ENCODE data around the gene SPATA20.

The SPATA20 gene

DNA sequence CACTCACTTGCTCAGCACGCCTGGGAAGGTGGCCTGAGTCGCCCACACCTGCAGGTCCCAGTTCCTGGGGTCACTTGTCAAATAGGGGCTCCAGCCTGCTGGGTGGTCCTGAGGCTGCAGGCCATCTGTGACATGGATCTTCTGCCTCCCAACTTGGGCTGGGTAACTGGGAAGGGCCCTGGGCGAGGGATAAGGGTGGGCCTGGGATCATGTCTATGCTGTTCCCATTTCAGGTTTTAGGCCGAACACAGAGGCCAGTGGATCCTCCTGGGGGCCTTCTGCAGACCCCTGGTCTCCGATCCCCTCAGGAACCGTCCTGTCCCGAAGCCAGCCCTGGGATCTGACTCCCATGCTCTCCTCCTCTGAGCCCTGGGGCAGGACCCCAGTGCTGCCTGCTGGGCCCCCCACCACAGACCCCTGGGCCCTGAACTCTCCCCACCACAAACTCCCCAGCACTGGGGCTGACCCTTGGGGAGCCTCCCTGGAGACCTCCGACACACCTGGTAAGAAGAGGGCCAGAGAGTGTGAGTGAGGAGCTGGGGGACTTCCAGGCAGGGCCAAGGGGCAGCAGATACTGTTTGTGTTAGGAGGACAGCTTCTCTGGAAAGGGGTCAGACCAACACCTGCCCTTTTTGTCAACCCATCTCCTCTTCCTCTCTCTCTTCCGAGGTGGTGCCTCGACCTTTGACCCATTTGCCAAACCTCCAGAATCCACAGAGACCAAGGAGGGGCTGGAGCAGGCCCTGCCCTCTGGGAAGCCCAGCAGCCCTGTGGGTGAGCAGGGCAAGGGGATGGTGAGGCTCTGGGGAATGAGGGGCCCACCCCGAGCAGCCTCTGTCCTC is 6.2 kb upstream of the SPATA20 start:
- DNase-seq, result no peak

DNA sequence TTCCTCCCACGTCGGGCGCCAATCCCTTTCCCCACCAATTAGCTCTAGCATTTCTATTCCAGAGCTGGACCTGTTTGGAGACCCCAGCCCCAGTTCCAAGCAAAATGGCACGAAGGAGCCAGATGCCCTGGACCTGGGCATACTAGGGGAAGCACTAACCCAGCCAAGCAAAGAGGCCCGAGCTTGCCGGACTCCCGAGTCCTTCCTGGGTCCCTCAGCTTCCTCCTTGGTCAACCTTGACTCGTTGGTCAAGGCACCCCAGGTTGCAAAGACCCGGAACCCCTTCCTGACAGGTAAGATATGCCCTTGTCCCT is 5.6 kb upstream of the SPATA20 start:
- no peak for DNase-seq

DNA sequence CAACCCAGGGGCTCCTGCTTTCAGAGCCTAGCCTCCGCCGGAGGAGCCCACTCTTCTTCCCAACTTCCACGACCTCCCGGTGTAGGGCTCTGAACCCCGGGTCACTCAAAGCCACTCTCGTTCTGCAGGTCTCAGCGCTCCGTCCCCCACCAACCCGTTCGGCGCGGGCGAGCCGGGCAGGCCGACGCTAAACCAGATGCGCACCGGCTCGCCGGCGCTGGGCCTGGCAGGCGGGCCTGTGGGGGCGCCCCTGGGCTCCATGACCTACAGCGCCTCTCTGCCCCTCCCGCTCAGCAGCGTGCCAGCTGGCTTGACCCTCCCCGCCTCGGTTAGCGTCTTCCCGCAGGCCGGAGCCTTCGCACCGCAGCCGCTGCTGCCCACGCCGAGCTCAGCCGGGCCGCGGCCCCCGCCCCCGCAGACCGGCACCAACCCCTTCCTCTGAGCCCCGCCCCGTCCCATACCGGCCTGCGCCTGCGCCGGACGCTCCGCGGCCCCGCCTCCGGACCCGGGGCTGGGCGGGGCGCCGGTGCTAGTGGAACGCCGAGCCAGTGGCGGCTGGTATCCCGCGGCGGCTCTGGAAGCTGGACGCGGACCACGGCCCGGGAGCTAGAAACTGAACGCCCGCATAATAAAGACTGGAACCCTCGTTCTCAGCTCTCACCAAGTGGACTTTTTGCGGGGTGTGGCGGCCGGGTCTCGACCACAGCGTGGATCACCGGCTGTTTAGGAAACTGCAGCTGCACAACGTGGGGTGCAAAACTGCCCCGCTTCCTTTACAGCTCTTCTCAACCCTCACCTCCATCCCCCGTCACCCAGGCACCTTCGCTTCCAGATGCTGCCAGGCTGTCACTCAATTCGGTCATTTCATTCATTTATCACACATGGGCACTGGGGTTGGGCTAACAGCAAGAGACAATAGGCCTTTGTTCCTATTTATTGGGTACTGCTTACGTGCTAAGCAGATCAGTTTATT is 5.0 kb upstream of the SPATA20 start:
- peak; percentile 90 for DNase-seq

DNA sequence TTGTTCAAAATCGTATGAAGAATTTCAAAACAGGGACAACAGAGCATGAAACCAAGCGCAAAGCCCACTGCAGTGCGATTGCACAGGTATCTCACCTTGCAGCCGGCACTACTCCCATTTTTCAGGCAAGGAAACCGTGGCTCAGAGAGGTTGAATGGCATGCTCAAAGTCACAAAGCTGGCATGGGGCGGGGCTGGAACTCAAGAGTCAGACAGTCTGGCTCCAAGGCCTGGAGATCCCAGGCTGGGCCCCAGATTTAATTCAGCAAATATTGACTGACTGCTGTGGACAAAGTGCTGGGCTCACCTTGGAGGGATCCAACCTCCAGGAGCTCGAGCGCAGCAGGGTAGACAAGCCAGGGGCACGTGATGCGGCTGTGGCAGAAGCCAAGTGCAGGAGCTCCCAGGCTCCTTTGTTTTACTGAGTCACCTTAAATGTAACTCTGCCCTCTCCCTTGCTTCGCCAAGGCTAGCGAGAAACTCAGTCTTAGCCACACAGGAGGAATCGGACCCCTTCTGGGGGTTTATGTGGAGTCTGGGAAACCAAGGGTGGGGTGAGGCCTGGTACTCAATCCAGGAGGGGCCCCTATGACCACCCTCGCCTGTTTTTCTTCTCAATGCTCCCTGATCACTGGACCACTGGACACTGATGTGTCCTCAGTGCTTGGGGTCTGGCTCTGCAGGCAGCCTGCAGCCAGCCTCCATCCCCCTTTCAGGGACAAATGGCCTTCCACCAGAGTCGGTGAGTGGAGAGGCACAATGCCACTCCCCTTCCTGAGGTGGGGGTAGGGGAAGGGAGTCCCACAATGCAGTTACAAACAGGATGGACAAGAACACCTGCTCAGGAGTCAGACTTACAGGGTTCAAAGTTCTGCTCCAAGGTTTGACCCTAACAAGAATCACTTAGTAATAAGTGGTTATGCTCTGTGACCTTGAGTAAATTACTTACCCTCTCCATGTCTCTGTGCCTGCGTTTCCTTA is 3.9 kb upstream of the SPATA20 start:
- no peak for DNase-seq

DNA sequence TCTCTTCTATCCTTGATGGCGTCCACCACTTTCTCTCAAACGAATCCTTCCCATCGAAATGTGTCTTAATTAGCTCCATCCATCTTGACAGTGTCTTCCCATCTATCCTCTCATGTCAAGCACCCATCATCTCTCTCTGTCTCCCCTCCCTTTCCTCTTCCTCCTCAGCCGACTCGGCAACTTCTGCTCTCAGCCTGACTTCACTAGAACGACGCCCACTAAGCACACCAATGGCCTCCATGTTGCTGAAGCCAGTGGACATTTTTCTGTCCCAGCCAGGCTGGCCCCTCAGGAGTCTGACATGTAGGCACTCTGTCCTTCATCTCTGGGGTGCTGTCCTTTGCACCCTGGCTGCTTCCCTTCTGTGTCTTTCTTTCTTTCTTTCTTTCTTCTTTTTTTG is 2.5 kb upstream of the SPATA20 start:
- DNase-seq, result no peak

DNA sequence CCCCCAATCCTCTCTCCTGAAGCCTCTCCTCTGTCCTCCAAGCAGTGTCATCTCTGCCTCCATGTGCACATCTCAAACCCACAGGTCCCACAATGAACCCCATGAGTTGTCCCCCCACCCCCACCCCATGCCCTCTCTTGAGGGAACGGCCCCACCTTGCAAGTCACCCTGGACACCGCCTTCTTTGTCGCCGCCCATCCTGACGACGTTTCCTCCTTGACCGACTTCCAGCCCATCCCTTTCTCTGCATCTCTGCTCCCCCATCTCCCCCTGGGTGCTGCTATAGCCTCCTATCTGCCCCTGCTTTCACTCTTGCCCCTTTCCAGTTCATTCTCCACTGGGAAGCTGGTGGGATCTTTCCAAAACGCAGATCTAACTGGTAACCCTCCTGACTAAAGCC is 1.7 kb upstream of the SPATA20 start:
- DNase-seq, result no peak

DNA sequence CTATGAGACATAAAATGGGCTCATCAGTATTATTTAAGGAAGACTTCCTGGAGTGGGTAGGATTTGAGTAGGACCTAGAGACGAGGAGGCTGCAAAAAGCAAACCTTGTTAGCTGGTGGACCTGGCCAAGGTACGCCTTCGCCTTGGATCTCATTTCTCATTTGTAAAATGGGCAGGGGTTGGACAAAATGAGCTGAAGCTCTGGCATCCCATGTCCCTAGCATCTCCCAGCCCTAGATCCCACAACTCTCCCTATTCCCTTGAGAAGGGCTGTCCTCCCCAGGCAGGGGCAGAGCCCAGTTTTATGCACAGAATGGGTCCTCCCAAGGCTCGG is 306 bp upstream of the SPATA20 start:
- DNase-seq, result no peak

DNA sequence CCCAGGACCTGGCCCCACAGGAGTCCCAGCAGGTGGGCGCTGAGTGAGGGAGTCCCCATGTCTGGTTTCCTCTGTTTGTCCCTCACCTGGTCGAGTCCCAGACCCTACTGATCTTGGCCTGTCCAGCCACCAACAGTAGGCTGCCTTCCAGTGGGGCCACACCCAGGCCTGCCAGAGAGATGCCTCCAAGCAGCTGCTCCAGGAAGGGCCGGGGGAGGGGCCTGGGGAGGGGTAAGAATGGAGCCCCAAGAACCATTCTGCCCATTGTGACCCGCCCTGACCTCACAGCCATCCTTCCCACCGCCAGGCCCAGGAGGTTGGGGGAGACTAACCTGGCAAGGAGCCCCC is 736 bp downstream of the SPATA20 start:
- DNase-seq, result no peak

DNA sequence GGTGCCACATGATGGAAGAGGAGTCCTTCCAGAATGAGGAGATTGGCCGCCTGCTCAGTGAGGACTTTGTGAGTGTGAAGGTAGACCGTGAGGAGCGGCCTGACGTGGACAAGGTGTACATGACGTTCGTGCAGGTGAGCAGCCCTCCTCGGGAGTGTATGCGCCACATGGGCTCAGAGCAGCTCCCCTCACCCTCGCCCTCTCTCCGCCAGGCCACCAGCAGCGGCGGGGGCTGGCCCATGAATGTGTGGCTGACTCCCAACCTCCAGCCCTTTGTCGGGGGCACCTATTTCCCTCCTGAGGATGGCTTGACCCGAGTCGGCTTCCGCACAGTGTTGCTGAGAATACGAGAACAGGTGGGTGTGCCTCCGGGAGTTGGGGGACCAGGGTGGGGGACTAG is 1.9 kb downstream of the SPATA20 start:
- DNase-seq, result no peak

DNA sequence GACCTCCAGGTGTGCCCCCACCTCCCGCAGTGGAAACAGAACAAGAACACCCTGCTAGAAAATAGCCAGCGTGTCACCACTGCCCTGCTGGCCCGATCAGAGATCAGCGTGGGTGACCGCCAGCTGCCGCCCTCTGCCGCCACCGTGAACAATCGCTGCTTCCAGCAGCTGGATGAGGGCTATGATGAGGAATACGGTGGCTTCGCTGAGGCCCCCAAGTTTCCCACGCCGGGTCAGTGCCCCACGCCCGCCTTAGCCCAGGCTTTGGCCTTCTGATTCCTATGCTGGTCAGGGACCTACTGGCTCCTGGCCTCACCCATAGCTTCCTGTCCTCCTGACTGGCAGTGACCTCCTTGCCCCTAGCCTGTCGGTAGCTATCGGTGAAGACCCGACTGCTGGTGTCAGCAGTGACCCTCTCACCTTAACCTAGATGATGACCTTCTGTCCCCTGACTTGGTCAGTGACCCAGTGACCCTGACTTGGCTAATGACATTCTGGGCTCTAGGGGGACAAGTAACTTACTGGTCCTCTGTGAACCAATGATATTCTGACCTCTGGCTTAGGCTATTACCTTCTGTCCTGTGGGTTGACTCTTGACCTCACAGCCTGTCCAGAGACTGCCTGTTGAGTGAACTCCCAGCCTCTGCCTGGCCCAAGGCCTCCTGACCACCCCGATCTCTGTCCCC is 2.4 kb downstream of the SPATA20 start:
- DNase-seq, result no peak

DNA sequence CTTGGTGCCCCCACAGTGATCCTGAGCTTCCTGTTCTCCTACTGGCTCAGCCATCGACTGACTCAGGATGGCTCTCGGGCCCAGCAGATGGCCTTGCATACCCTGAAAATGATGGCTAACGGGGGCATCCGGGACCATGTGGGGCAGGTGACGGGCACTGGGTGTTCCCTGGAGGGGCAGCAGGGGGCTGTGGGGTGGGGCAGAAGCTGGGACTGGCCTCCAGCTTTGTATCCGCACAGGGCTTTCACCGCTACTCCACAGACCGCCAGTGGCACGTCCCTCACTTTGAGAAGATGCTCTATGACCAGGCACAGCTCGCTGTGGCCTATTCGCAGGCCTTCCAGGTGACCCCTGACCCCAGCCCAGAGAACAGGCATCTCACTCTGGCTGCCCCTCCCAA is 3.0 kb downstream of the SPATA20 start:
- DNase-seq, result no peak

DNA sequence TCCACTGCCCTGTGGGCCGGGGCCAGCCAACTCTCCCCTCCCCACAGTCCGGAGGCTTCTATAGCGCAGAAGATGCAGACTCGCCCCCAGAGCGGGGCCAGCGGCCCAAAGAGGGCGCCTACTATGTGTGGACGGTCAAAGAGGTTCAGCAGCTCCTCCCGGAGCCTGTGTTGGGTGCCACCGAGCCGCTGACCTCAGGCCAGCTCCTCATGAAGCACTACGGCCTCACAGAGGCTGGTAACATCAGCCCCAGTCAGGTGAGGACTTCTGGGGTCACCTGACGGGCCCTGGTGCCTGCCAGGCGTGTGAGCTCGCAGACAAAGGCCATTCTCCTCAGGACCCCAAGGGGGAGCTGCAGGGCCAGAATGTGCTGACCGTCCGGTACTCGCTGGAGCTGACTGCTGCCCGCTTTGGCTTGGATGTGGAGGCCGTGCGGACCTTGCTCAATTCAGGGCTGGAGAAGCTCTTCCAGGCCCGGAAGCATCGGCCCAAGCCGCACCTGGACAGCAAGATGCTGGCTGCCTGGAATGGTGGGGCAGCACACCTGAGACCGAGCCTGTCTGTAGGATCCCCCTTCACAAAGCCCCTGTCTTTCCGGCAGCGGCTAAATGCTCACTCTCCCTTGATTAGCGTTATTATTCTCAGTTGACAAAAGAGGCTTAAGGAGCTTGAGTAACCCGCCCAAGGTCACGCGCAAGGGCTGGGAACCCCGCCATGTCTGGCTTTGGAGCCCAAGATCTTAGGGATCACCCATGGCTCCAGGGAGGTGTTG is 3.9 kb downstream of the SPATA20 start:
- DNase-seq, result no peak

DNA sequence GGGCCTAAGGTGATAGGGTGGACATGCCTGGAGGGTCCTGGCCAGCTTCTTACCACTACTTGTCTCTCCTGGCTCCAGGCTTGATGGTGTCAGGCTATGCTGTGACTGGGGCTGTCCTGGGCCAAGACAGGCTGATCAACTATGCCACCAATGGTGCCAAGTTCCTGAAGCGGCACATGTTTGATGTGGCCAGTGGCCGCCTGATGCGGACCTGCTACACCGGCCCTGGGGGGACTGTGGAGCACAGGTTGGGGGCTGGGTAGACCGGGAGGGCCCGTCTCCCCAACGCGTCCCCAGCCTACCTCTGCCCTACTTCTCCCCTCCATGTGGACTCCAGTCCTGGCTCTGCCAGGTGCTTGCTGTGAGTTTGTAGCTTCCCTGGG is 4.5 kb downstream of the SPATA20 start:
- no peak for DNase-seq

DNA sequence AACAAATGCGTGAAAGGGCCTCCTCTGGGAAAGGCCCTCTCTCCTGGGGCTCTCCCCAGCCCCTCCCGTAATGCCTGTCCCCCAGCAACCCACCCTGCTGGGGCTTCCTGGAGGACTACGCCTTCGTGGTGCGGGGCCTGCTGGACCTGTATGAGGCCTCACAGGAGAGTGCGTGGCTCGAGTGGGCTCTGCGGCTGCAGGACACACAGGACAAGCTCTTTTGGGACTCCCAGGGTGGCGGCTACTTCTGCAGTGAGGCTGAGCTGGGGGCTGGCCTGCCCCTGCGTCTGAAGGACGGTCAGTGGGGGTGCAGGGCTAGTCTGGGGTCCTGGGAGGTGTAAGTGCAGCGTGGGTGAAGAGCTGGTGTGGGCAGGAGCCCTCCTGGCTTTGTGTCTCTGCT is 4.9 kb downstream of the SPATA20 start:
- no peak for DNase-seq

DNA sequence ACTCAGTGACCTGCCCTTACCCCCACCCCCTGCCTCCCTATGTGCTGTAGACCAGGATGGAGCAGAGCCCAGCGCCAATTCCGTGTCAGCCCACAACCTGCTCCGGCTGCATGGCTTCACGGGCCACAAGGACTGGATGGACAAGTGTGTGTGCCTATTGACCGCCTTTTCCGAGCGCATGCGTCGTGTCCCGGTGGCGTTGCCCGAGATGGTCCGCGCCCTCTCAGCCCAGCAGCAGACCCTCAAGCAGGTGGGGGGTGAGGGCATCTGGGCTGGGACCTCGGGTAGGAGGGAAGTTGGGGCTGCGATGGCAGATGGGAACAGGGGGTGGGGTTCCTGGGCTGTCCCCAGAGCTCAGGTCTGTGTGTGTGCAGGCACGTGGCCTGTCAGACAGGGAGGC is 7.2 kb downstream of the SPATA20 start:
- no peak for DNase-seq

DNA sequence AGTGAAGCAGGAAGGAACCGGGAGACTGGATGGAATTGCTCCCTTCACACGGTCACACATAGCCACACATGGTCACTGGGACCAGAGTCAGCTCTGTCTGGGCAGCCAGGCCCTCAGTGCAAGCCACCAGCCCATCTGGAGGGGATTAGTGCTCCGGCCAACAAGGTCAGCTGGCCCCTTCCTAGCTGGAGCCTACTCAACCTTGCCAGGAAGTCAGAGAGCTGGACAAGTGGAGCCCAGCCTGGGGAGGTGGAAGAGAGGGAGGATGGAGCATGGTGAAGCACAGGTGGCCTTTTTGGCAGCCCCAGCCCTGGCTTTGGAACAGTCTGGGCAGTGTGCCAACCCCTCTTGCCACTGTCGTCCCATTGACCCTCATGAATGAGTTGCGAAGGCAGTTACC is 9.8 kb downstream of the SPATA20 start:
- no peak for DNase-seq

DNA sequence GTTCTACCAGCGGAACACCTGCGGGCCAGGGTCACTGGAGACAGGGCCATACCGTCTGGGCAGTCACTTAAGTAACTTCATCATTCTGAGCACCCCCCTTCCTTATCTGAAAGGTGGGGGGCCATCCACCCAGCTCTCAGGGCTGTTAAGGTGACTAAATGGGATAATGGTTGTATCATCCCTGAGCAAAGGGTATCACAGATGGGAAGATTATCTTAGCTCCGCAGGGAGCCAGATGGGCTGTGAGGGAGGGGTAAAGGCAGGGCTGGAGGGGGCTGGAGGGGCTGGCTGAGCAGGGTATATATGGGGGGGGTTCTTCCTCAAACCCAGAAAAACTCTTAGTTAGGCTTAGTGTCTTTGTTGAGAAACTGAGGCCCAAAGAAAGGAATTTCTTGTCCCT is 10.7 kb downstream of the SPATA20 start:
- no peak for DNase-seq

DNA sequence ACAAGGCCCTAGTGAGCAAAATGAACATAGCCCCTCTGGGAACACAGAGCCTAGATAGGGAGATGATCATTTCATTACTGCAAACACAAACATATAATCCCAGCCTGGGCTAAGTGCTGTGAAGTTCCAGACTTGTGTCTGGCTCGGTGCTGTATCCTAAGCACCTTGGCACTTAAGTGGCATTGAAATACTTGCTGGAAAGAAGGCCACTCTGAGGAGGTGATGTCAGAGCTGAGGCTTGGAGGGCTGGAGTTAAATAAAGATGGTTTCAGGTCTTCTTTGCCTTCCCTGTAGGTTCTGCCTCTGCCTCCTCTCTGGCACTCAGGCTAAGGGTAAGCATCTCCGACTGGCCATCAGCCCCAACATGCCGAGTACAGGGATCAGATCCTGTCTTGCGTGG is 11.1 kb downstream of the SPATA20 start:
- DNase-seq, result no peak

DNA sequence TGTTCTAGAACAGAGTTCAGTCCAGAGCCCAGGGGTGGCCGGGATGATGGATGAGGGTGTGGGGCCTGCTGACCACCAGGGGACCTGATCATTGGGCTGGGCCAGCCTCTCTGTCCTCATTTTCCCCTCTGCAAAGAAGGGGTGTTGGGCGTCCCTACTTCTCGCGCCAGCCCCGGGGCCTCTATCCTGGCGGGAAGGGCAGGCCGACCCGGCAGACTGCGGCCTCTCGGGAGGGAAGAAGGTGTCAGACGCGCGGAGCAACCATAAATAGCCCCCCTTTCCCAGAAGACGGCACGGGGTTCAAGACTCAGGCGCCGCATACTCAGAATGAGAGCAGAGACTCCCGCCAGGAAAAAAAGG is 11.6 kb downstream of the SPATA20 start:
- DNase-seq, result no peak

DNA sequence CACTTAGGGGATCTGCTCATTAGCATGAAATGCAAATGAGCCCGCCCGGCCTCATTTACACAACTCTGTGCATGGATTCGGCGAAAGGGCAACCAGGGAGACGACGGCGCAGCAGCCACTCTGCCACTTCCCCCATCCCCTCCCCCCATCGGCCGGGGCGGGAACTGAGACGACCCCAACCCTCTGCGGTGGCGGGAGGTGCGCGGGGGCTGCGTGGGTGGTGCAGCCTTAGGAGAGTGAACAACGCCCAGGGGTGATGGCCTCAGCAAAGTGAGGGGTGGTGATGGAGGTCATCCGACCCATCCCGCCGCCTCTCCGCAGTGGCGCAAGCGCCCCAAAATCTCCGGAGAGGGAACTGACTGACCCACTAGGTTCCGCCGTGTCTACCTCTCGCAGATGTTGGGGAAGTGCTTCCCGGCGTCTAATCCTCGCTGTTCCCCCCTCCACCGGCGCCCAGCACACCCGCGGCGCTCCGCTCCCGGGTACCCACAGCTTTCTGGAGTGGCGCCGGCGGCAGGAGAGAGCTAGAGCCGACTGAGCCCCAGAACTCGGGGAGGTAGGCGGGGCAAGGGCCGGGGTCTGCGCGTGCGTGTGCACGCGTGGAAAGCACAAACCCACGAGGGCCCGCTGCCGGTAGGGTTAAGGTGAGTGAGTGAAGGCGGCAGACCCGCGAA is 12.1 kb downstream of the SPATA20 start:
- no peak for DNase-seq

DNA sequence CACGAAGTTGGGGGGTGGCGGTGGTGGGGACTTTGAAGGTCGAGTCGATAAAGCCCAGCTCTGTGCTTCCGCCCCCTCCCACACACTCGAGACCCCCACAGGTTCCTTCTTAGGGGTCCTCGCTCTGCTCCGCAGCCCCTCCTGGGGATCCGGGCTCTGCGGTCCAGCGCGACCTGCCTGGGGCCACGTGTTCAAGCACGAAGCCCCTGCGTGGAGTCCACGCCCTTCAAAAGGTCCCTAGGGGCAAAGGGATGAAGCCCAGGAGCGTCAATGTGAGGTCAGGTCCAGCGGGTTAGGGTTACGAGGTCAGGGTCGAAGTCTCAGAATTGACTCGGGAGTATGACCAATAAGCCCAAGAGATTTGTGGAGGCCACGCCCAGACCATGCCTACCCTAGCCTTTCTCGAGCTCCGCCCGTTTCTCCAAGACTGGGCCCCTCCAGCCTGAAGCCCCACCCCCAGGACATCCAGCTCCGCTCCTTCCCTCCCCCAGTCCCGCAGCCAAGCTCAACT is 12.8 kb downstream of the SPATA20 start:
- no peak for DNase-seq
